ENCODE measurements around the gene RBMS3. TPM values are rescaled to one million over a fixed set of nuclear protein-coding genes. Genes with fewer than 3 reads are reported as not detected.
A peak's percentile ranks its signal among the peaks of the same experiment; 100 is the strongest.

The RBMS3 gene
- total RNA-seq, 1 donor from 2014 or later = 79.3 TPM

GRCh38 chr3:29525254-29525881 lies 244.5 kb downstream of the RBMS3 start:
- peak; percentile 63 for DNase-seq (ENCODE audit: low spot score)

- no peak for DNase-seq (ENCODE audit: low spot score)
Observed at GRCh38 chr3:29527246-29527645, 246.4 kb downstream of the RBMS3 start.

DNA sequence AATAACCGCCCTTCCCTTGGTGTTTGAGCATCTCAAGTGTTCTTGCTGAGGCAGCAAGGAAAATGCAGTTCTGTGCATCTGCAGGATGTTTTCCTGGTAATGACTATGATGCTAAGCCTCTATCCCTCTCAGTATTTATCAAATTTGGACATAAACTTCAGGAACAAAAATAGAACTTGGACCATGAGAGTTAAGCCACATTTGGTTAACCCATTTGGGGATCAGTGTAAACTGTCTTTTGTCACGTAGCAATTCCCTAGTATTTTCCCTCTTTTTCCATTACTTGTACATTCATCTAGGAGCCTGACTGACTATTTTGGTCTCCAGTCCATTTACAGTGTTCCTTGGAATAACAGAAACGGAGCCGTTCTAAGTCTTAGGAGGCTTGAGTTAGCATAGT lies 250.8 kb downstream of the RBMS3 start:
- DNase-seq (ENCODE audit: low spot score) = no peak

DNA sequence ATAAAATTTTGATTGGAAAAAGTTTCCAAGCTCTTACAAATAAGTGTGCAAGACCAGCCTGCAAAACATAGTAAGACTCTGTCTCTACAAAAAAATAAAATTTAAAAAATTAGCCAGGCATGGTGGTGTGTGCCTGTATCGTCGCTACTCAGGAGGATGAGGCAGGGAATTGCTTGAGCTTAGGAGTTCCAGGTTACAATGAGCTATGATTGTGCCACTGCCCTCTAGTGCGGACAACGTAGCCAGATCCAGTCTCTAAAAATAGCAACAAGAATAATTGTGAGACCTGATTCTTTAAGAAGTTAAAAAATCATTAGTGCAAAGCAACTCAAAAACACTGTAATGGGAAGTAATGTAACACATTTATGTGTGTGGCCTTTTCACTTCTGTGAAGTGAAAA lies 251.6 kb downstream of the RBMS3 start:
- no peak for DNase-seq (ENCODE audit: low spot score)

DNA sequence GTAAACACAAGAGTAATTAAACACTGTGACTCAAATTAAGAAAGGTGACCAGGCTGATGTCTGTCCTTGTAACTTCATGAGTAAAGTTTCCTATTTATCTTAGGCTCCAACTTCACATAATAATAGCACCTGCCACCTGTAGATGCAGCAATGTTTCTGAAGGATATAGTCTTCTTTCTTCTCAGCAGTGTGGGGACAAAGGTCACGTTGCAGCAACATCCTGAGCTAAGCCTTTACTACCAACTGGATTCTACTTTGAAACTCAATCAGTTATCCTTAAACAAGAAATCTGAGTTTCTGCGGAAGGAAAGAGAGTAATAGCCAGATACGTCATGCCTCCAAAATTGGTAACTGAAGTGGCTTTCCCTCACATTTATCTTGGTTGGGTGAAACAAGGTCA lies 253.1 kb downstream of the RBMS3 start:
- DNase-seq (ENCODE audit: low spot score) = no peak

- DNase-seq (ENCODE audit: low spot score) = no peak
Observed at GRCh38 chr3:29536016-29536758, 255.3 kb downstream of the RBMS3 start.

- DNase-seq (ENCODE audit: low spot score) = no peak
Observed at GRCh38 chr3:29537889-29538609, 257.2 kb downstream of the RBMS3 start.

DNA sequence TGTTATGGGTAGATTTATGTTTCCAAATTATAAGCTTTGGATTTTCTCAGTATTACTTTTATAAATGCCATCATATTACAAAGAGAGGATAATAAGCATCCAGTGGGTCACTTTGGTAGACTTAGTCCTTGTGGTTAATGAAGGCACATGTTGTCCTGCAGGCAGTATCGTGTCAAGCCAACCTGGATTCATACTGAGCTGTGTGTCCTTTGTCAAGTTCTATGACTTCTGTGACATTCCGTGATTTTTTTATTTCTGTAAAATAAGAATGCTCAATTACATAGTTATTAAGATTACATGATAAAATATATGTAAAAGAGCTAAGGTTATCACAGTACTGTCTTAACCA lies 257.7 kb downstream of the RBMS3 start:
- no peak for DNase-seq (ENCODE audit: low spot score)

DNA sequence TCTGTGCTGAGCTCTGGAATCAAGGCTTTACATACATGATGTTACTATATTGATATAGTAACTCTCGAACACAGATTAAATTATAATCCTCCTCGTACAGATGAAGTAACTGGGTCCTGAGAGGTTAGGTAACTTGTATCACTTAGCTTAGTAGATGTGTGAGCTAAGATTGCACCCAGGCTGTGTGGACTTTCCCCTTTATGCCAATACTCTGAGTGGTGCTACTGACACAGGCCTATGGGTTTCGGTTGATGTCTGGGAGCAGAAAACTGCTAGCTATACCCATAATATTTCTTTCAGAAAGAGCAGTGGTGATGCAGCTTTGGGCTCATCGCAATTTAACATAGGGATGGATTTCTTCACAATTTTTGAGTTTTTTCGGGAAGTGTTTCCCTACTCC lies 259.7 kb downstream of the RBMS3 start:
- DNase-seq (ENCODE audit: low spot score) = no peak

DNA sequence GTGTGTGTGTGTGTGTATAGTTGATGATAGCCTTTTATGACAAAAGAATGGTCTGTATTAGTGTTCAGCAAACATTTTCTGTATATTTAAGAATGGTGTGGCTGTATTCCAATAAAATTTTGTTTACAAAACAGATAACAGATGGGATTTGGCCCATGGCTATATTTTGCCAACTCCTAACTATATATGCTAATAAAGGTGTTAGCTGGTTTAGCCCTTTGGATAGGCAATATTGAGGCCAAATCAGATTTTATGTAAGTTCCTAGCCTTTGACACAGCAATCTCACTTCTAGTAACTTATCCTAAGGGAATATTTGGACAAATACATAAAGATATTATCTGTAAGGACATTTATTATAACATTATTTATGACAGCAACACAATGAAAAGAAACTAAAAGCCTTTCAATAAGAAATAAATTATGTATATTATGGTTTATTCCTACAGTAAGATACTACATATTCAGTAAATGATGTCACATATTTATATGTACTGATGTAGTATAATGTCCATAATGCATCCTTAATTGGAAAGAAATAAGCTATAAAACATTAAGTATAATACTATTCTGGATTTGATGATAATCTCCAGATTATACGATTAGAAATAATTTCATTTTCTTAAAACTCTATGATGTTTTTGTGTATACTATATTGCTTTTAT lies 264.0 kb downstream of the RBMS3 start:
- DNase-seq (ENCODE audit: low spot score) = no peak

- DNase-seq (ENCODE audit: low spot score) = no peak
Observed at GRCh38 chr3:29545615-29546014, 264.7 kb downstream of the RBMS3 start.

DNA sequence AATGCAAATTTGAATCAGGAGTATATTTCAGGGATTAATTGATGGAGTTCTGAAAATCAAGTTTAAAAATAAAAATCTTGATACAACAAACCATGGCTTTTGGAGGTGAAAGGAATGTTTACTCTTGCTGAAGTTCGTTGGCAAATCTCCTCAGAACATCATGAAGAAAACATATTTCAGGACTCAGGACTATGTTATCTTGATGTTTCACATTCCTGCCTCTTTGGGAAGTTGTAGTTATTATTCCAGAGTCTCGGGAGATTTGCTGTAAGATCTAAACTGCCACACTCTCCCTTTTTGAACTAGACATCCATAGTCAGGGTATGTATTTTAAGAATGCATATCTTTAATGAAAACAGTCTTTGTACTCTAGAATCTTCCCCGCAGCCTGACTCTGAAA lies 271.2 kb downstream of the RBMS3 start:
- no peak for DNase-seq (ENCODE audit: low spot score)

DNA sequence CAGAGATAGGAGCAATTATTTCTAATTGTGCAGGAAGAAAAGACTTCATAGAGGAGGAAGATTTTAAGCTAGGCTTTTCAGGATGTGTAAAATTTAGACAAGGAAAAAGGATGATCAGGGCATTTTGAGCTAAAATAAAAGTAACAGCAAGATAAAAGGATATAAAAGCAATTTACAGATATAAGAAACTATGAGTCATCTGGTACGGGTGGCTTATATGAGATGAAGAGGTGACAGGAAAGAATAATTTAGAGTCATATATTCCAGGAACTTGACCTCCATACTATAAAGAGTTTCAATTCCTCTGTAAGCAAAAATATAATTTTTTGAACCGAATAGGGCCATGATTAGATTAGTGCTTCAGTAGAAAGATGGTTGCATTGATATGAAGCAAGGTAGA lies 273.7 kb downstream of the RBMS3 start:
- no peak for DNase-seq (ENCODE audit: low spot score)

- DNase-seq (ENCODE audit: low spot score) = no peak
Observed at GRCh38 chr3:29555590-29555989, 274.7 kb downstream of the RBMS3 start.

- DNase-seq (ENCODE audit: low spot score) = no peak
Observed at GRCh38 chr3:29557186-29557585, 276.3 kb downstream of the RBMS3 start.

DNA sequence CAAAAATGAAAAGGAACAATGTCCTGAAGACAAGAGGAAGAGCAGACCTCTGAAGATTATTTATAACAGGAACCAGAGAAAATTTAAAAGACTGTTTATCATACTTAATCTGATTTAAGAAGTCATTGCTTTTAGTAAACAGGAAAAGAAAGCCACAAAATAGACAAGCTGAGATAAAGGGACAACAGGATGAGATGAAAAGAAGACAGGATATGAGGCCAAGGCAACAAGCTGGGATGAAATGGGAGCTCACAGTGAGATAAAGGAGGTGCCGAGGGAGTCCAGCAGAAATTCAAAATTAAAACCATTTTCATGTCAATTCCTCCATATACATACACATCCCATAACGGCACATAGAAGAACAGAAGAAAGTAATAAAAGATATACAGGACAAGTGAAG lies 277.0 kb downstream of the RBMS3 start:
- DNase-seq (ENCODE audit: low spot score) = no peak

DNA sequence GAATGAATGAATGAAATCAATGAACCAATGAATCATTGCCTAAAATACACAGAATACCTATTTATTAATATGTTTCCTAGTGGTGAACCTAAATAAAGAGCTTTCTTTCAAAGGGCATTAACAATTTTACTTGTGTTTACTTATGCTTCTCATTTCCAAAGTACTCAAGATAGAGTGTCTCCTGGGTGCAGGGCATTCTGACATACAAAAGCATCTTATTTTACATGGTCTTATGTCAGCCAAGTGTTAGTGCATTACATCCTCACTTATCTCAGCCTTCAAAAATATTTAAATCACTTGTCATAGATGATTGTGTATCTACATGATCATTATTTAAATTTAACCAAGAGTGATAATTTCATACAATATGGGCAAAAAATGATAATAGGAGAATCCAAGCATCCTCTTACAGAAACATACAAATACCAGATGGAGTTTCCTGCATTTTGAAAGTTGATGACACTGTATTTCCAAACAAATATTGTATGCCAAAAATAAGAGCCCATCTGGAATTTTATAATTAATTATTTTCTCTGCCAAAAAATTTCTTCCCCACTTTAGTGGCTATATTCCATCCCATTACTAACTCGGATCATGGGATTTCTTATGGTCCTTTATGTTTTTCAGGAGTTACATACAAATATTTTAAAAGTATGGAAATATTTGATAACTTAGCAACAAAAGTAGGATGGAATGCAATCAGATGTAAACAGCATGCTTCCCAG lies 279.0 kb downstream of the RBMS3 start:
- no peak for DNase-seq (ENCODE audit: low spot score)

DNA sequence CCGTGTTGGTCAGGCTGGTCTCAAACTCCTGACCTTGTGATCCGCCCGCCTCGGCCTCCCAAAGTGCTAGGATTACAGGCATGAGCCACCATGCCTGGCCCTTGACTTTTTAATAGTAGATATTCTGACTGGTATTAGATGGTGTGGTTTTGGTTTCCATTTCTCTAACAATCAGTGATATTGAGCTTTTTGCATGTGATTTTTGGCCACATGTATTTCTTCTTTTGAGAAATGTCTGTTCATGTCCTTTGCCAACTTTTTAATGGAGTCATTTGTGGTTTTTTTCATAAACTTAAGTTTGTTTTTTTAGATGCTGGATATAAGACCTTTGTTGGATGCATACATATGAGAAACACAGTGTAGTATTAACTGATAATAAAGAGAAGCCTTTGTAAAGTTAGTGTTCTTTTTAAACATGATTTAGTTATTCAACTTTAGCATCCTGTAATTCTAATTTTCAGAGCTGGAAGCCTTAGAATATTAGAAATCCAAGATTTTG lies 280.8 kb downstream of the RBMS3 start:
- DNase-seq (ENCODE audit: low spot score) = no peak

DNA sequence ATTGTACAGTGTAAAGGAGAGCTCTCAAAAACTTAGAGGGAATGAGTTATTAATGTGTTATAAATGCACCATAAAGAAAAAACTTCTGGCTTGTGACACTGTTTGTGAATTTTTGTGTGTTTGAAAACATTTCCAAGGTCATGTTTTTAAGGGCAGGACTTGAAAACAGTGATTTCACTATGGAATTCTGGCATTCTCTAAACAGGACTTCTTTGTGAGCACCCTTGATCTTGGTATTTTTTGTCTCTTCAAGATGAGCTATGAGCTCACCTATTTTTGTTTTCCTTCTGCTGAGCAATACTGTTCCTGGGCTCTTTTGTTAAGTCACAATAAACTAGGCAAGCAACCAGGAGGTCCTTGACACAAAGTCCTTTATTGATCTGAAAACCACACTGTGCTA lies 284.4 kb downstream of the RBMS3 start:
- no peak for DNase-seq (ENCODE audit: low spot score)

DNA sequence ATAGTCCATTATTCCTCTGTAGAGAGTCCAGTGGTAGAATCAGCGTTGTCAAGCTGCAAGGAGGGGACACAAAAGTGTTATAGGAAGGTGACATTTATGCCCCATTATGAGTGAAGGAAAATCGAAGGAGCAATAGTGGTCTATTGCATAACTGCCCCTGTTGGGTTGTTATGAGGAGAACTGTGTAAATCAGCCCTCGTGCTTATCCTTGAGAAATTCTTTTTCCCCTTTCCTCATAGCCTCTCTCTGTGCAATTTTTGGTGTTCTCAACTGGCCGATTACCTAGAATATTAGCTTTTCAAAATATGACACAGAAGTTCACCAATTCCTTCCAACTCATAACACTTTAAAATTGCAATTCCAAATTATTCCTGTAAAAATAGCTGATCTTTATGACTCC lies 286.6 kb downstream of the RBMS3 start:
- no peak for DNase-seq (ENCODE audit: low spot score)

DNA sequence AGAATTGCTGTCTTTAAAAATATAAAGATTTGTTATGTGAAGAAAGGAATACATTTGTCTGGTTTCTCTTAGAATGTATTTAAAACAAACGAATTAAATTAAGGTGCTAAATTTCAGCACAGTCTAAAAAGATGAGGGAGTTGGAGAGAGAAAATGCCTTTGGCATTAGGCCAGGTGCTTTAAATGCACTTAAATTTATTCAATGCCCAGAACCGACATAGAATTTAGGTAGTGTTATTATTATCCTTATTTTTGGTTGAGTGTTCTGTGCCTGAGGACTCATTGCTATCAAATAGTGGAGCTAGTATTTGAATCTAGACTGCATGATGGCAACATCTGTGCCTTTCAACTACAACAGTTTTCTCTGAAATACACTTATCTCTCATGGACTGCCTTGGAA lies 287.5 kb downstream of the RBMS3 start:
- no peak for DNase-seq (ENCODE audit: low spot score)

GRCh38 chr3:29576181-29576580 lies 295.3 kb downstream of the RBMS3 start:
- DNase-seq (ENCODE audit: low spot score) = no peak
